Adipose tissue (tissue), 3 donors: Measurements from ENCODE around the gene NPTXR. TPM values are rescaled to one million over a fixed set of nuclear protein-coding genes. Genes with fewer than 3 reads are reported as not detected.
"Not testable (repeated sequence)": the region's sequence is repeated elsewhere in the genome, so short reads cannot be mapped to it uniquely, and the experiment has no call there.

Experiments used
- H3K27ac ChIP-seq: one replicate; pipeline ENCODE4 v1.5.1; 2013; ENCODE audit warnings: low read depth, low read length
- WGBS, 3 donors: extraction: QIAGEN DNeasy Blood & Tissue Kit; methylation state at CpG; one replicate each; pipeline ENCODE4 v1.1.7; 2013; 5-methylcytosine and 5-hydroxymethylcytosine counted together
- polyA plus RNA-seq, 3 donors: library from polyadenylated mRNA; stranded (reverse); fragments of 200-250 nt; gene quantifications; one replicate each; pipeline ENCODE4 v1.2.3, GENCODE V29; 2013
- donor health status: healthy with polysubstance abuse.
- donor health status: Bipolar disorder and iron deficiency.
- donor health status: healthy.

NPTXR gene
- polyA plus RNA-seq, 3 donors = 2.7 to 3.6 (median 2.7) TPM

- 77 to 97% (median 84%) methylated on average over 2 of the region's 2 CpGs for WGBS, 3 donors
- no peak overlapping the region for H3K27ac ChIP-seq
Observed at GRCh38 chr22:38823637-38824036, 20.2 kb downstream of the NPTXR start.

GRCh38 chr22:38823076-38823475 is 20.8 kb downstream of the NPTXR start:
- 87 to 94% (median 92%) methylated on average over 4 of the region's 4 CpGs for WGBS, 3 donors
- H3K27ac ChIP-seq = no peak overlapping the region

- 84 to 89% (median 85%) methylated on average over 8 of the region's 8 CpGs for WGBS, 3 donors
- no peak overlapping the region for H3K27ac ChIP-seq
Observed at GRCh38 chr22:38820020-38820419, 23.8 kb downstream of the NPTXR start.

- no peak overlapping the region for H3K27ac ChIP-seq
- 78 to 83% (median 80%) methylated on average over 10 of the region's 10 CpGs for WGBS, 3 donors
Observed at GRCh38 chr22:38819387-38819940, 24.4 kb downstream of the NPTXR start.

- no peak overlapping the region for H3K27ac ChIP-seq
- WGBS, 3 donors = 88 to 91% (median 88%) methylated on average over 6 of the region's 6 CpGs
Observed at GRCh38 chr22:38817196-38817595, 26.6 kb downstream of the NPTXR start.

- WGBS, 3 donors = 20 to 47% (median 45%) methylated on average over 1 of the region's 1 CpG
- H3K27ac ChIP-seq = no peak overlapping the region
Observed at GRCh38 chr22:38815842-38816241, 28.0 kb downstream of the NPTXR start.

GRCh38 chr22:38811241-38811640 is 32.6 kb downstream of the NPTXR start:
- no peak overlapping the region for H3K27ac ChIP-seq
- WGBS, 3 donors = 70 to 86% (median 86%) methylated on average over 2 of the region's 2 CpGs

- WGBS, 3 donors = 74 to 78% (median 78%) methylated on average over 8 of the region's 8 CpGs
- not testable (repeated sequence) for H3K27ac ChIP-seq
Observed at GRCh38 chr22:38805041-38805593, 38.7 kb downstream of the NPTXR start.

- no peak overlapping the region for H3K27ac ChIP-seq
- WGBS, 3 donors = 22 to 42% (median 24%) methylated on average over 10 of the region's 10 CpGs
Observed at GRCh38 chr22:38802671-38803121, 41.1 kb downstream of the NPTXR start.

- no peak overlapping the region for H3K27ac ChIP-seq
- 46 to 82% (median 53%) methylated on average over 6 of the region's 6 CpGs for WGBS, 3 donors
Observed at GRCh38 chr22:38799265-38800002, 44.4 kb downstream of the NPTXR start.

- 73 to 81% (median 79%) methylated on average over 5 of the region's 5 CpGs for WGBS, 3 donors
Observed at GRCh38 chr22:38798496-38798895, 45.3 kb downstream of the NPTXR start.

GRCh38 chr22:38796262-38796957 is 47.4 kb downstream of the NPTXR start:
- no peak overlapping the region for H3K27ac ChIP-seq
- 76 to 82% (median 80%) methylated on average over 12 of the region's 12 CpGs for WGBS, 3 donors

More at GRCh38 chr22:38798496-38798895, 45.3 kb downstream of the NPTXR start:
- H3K27ac ChIP-seq = no peak overlapping the region

GRCh38 chr22:38795569-38795968 is 48.3 kb downstream of the NPTXR start:
- WGBS, 3 donors = 58 to 77% (median 74%) methylated on average over 4 of the region's 4 CpGs
- H3K27ac ChIP-seq = no peak overlapping the region

- 0 to 1% (median 1%) methylated on average over 40 to 46 of the region's 47 CpGs for WGBS, 3 donors
- no peak within 1 kb of the TSS for H3K27ac ChIP-seq
Observed at GRCh38 chr22:38793721-38794466, 49.9 kb downstream of the NPTXR start, which contains the start of gene DNAL4. TSS of gene DNAL4 (minus strand) at chr22:38794143. CDS start at chr22:38782731, 11,412 bp downstream.

GRCh38 chr22:38793317-38793716 is 50.5 kb downstream of the NPTXR start:
- no peak overlapping the region for H3K27ac ChIP-seq
- 17 to 25% (median 22%) methylated on average over 9 of the region's 9 CpGs for WGBS, 3 donors

- 57 to 74% (median 72%) methylated on average over 4 of the region's 4 CpGs for WGBS, 3 donors
- no peak overlapping the region for H3K27ac ChIP-seq
Observed at GRCh38 chr22:38792833-38793232, 51.0 kb downstream of the NPTXR start.

- 88 to 95% (median 90%) methylated on average over 4 of the region's 4 CpGs for WGBS, 3 donors
- H3K27ac ChIP-seq = no peak overlapping the region
Observed at GRCh38 chr22:38789606-38790005, 54.2 kb downstream of the NPTXR start.

GRCh38 chr22:38788846-38789245 is 55.0 kb downstream of the NPTXR start:
- no peak overlapping the region for H3K27ac ChIP-seq
- 28 to 69% (median 61%) methylated on average over 6 of the region's 6 CpGs for WGBS, 3 donors
